Epithelial cell of proximal tubule (primary cell): ENCODE measurements around the gene GALK2. TPM values are rescaled to one million over a fixed set of nuclear protein-coding genes. Genes with fewer than 3 reads are reported as not detected.

Experiments
- DNase-seq: peaks from one replicate; pipeline ENCODE4 v3.0.0-alpha.2; 2011; ENCODE audit warnings: low read depth
- H3K4me3 ChIP-seq: 2 replicates; pipeline ENCODE4 v1.5.1; 2011; ENCODE audit warnings: low read depth, mild to moderate bottlenecking, low read length
- CTCF ChIP-seq: conservative IDR thresholded peaks from 2 replicates; pipeline ENCODE4 v1.5.1; 2012; ENCODE audit warnings: low read depth, mild to moderate bottlenecking, low read length
- total RNA-seq: library from RNA; depleted of rRNA; stranded (reverse); fragments of >200 nt; gene quantifications from 2 replicates; pipeline ENCODE4 v1.2.3, GENCODE V29; 2015

The GALK2 gene
- total RNA-seq, 1 donor from 2014 or later: 37.6 TPM

- TF ChIP-seq CTCF: peak; percentile 80
- no peak for DNase-seq
- no peak overlapping the region for H3K4me3 ChIP-seq
Measured at GRCh38 chr15:49235446-49236124, 65.5 kb downstream of the GALK2 start.

- H3K4me3 ChIP-seq: no peak overlapping the region
- no peak for TF ChIP-seq CTCF
- DNase-seq: no peak
Measured at GRCh38 chr15:49236869-49237268, 66.8 kb downstream of the GALK2 start.

- DNase-seq: no peak
- no peak overlapping the region for H3K4me3 ChIP-seq
- no peak for TF ChIP-seq CTCF
Measured at GRCh38 chr15:49238342-49238741, 68.3 kb downstream of the GALK2 start.

GRCh38 chr15:49239105-49239504 lies 69.1 kb downstream of the GALK2 start:
- DNase-seq: no peak
- no peak overlapping the region for H3K4me3 ChIP-seq
- TF ChIP-seq CTCF: no peak

- H3K4me3 ChIP-seq: no peak overlapping the region
- no peak for DNase-seq
- no peak for TF ChIP-seq CTCF
Measured at GRCh38 chr15:49242820-49243219, 72.8 kb downstream of the GALK2 start.

- no peak for TF ChIP-seq CTCF
- DNase-seq: no peak
Measured at GRCh38 chr15:49247556-49248110, 77.6 kb downstream of the GALK2 start.

GRCh38 chr15:49248291-49248690 lies 78.2 kb downstream of the GALK2 start:
- no peak overlapping the region for H3K4me3 ChIP-seq
- no peak for TF ChIP-seq CTCF
- DNase-seq: no peak

More at GRCh38 chr15:49247556-49248110, 77.6 kb downstream of the GALK2 start:
- H3K4me3 ChIP-seq: no peak overlapping the region
